HG03095 (cell line): ENCODE results near the gene DDX51.
"Not testable (repeated sequence)": the region's sequence is repeated elsewhere in the genome, so short reads cannot be mapped to it uniquely, and the experiment has no call there.

Experiments
- ATAC-seq: cut with Tn5 transposase; IDR thresholded peaks from one replicate; pipeline ENCODE4 v1.9.1; 2021; ENCODE audit warnings: moderate library complexity; ENCODE audit not compliant: unreplicated experiment

Gene DDX51

DNA sequence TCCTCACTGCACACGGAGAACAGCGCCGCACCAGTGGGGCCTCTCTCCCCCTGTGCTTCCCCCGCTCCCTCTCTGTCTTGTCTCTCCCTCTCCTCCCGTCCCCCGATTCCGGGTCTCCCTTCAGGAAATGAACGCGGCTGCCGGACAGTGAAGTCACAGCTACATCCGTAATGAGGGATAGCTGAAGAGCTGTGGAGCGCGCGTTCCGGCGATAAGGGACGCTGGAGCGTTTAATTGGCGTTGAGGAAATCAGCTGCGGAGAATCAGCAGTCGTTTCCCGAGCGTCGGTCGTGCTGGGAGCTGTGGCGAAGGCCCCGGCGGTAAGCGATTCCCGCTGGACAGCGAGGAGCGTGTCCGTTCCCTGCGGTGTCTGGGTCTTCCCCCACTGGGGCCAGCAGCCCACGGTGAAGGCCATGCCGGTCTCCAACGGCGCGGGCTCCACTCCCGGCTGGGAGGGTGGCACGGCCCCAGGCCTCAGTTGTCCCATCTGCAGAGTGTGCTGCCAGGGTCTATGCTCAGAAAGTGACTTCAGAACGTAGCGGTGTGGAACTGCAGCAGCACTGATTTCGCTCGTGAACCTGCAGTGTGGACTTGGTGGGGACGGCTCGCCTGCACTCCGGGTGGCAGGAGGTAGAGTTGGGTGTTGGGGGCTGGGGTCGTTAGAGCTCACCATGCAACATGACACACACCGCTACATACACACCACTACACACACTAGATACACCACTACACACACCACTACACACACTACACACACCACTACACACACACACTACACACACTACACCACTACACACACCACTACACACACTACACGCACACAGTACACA lies 11.0 kb upstream of the DDX51 start:
- no peak for ATAC-seq

DNA sequence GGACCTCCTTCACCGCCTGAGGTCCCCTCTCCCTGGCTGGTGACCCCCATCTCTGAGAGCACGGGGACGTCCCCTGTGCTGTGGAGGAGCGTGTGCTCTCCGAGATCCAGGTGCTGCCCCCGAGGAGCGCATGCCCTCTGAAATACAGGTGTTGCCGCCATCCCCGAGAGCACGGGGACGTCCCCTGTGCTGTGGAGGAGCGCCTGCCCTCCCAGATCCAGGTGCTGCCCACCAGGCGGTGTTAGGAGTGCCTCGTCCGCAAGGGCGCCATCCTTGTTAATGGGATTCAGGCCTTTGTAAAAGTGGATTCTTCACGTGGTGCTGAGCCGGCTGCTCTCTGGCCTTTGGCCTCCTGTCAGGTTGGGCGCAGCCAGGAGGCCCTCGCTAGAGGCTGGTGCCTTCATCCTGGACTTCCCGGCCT lies 10.2 kb upstream of the DDX51 start:
- peak; percentile 24 for ATAC-seq

DNA sequence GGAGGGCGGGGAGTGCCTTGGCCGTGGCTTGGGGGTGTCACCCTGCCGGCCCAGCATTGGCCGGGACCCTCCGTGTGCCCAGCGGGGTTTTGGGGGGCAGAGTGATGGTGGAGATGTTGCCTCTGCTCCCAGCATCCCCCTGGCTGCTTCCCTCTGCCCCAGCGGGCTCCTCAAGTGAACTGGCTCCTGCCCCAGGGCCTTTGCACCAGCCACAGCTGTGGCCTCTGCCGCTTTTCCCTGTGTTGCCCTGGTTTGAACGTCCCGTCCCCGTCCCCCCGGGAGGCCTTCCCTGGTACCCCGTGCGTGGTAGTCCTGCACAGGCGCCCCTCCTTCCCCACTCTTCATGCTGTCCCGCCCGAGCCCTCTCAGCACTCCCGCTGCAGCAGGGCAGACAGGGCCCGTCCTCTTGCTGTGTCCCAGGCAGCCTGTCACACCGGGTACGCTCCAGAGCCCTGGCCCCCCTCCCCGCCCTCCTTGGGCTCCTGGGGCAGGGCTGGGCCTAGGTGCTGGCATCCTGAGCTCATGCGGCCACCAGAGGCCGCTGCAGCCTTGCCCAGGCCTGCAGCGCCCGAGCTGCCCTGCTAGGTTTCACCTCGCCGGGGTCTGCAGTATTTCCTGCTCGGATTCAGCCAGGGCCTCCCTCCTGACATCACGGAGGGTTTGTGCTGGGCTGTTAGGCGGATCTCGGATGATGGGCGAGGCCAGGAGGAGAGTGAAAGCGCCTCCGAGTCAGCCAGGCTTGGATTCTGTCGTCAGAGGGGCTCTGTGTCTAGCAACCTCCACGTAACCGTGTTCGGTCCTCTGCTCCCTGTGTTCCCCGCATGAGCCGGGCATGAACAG lies 9.6 kb upstream of the DDX51 start:
- ATAC-seq: peak; percentile 79

DNA sequence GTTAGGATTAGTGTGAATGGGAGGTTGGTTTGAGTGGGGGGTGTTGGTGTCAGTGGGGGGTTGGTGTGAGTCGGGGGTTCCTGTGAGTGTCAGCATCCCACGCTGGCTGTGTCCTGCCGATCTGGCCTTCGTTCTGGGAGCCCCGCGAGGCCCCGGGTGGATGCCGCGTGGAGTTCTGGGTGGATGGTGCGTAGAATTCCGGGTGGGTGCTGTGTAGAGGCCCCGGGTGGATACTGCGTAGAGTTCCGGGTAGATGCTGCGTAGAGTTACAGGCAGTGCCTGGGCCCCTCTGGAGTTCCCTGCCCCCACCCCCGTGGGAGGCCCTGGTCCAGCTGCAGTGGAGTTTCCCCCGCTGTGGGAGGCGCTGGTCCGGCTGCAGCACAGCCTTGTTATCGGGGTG lies 8.8 kb upstream of the DDX51 start:
- no peak for ATAC-seq

DNA sequence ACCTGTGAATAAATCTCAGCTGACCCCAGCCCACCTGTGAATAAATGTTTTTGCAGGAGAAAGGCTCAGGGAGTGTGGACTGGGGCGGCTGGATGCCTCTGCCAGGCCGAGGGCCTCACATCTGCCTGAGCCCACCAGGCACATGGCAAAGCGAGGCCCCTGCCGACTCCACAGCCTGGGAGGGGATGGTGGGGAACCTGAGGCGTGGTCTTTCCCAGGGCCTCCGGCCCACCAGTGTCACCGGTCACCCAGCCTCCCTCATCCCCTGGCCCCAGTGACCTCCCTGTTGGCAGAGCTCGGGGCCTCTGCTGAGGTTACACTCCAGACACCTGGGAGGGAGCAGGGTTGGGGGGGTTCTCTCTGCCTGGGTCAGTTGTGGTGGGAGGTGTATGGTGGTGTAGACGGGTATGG lies 8.3 kb upstream of the DDX51 start:
- no peak for ATAC-seq

DNA sequence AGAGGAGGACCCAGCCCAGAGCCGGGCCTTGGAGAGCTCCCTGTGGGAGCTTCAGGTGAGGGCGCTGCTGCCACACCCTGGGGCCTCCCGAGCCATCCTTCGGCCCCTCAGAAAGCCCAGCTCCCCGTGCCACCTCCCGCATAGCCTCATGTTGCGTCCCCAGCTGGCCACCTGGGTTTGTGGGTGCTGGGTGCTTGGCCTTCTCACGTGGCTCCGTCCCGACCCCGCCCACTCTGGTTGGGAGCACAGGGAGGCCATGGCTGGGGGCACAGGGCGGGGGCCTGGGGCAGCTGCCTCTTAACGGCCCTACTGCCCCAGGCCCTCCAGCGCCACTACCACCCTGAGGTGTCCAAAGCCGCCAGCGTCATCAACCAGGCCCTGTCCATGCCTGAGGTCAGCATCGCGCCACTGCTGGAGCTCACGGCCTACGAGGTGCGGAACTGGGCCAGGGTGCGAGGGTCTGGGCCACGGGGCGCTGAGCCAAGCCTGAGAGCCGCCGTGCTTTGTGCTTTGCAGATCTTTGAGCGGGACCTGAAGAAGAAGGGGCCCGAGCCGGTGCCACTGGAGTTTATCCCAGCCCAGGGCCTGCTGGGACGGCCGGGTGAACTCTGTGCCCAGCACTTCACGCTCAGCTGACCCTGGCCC lies 7.8 kb upstream of the DDX51 start:
- no peak for ATAC-seq

DNA sequence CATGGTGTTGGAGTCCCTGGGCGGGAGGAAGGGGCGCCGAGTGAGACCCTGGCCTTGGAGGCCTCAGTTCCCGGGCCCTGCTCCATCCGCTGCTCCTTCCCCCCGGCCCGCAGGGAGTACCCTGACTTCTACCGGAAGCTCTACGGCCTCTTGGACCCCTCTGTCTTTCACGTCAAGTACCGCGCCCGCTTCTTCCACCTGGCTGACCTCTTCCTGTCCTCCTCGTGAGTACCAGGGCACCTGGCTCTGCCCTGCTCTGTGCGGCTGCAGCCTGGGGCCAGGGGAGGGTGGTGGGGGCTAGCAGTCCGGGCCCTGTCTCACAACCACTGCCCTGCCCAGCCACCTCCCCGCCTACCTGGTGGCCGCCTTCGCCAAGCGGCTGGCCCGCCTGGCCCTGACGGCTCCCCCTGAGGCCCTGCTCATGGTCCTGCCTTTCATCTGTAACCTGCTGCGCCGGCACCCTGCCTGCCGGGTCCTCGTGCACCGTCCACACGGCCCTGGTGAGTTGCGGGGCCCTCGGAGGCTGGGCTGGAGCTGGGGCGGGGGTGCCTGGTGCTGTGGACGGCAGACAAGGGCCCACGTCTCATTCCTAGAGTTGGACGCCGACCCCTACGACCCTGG lies 7.1 kb upstream of the DDX51 start:
- no peak for ATAC-seq

DNA sequence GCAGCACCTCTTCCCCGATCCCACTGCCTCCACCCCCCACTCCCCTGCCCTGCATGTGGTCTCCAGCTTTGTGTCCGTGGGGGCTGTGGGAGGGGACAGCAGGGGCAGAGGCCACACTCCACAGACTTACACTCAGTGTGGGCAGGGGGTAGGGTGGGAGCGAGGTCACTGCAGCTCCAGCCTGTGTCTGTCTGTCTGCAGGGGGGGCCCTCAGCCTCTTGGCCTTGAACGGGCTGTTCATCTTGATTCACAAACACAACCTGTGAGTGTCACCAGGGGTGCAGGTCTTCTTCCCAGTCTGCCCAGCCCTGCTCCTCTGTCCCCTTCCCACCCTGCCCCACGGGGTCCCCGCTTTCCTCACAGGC lies 6.6 kb upstream of the DDX51 start:
- no peak for ATAC-seq

DNA sequence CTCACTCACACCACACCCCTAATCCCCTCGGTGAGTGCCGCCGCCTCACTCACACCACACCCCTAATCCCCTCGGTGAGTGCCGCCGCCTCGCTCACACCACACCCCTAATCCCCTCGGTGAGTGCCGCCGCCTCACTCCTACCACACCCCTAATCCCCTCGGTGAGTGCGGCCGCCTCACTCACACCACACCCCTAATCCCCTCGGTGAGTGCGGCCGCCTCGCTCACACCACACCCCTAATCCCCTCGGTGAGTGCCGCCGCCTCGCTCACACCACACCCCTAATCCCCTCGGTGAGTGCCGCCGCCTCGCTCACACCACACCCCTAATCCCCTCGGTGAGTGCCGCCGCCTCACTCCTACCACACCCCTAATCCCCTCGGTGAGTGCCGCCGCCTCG lies 5.4 kb upstream of the DDX51 start:
- ATAC-seq: not testable (repeated sequence)

DNA sequence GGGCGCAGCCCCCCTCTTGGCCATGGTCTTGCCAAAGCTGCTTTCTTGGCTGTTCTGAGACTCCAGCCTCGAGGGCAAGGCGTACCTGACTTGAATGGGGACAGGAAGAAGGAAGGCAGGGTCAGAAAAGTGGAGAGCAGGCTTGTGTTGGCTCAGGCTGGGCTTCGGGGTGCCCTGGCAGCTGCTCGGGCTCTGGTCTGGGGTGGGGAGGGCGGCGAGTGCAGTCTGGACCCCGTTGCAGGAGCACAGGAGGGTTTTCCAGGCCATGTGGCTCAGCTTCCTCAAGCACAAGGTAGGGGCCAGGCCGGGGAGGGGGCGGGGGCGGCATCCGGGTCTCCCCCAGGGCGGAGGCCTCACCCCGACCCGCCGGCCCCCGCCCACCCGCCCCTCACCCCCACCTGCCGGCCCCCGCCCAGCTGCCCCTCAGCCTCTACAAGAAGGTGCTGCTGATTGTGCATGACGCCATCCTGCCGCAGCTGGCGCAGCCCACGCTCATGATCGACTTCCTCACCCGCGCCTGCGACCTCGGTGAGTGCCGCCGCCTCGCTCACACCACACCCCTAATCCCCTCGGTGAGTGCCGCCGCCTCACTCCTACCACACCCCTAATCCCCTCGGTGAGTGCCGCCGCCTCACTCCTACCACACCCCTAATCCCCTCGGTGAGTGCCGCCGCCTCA lies 4.4 kb upstream of the DDX51 start:
- ATAC-seq: no peak

DNA sequence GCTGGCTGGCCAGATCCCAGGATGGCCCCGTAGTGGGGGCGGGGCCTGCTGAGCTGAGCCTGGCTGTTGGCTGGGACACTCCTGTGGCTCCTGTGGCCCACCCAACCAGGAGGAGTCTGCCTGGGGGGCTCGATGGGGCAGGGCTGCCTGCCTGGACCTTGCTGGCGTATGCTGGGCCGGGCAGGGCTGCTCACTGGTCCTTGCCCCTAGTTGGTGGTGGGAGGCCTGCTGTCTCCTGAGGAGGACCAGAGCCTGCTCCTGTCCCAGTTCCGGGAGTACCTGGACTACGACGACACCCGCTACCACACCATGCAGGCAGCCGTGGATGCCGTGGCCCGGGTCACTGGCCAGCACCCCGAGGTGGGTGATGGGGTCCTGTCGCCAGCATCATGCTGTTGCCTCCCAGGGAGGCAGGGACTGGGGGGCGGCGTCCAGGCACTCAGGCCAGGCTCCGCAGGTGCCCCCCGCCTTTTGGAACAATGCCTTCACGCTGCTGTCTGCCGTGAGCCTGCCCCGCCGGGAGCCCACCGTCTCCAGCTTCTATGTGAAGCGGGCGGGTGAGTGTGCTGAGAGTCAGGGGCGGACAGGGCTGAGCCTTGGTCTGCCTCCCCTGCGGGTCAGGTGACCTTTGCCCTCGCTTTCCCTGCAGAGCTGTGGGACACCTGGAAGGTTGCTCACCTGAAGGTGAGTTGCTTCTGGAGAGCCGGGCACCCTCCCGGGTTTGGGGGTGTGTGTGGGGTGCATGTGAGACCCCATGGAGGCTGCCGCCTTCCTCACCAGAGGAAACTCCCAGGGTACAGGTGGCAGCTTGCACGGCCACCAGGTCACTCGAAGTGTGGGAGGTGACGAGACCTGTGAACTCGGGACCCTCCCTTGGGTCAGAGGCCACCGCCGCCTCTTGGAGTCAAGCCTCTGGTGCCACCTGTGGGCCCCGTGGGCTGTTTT lies 3.6 kb upstream of the DDX51 start:
- no peak for ATAC-seq

DNA sequence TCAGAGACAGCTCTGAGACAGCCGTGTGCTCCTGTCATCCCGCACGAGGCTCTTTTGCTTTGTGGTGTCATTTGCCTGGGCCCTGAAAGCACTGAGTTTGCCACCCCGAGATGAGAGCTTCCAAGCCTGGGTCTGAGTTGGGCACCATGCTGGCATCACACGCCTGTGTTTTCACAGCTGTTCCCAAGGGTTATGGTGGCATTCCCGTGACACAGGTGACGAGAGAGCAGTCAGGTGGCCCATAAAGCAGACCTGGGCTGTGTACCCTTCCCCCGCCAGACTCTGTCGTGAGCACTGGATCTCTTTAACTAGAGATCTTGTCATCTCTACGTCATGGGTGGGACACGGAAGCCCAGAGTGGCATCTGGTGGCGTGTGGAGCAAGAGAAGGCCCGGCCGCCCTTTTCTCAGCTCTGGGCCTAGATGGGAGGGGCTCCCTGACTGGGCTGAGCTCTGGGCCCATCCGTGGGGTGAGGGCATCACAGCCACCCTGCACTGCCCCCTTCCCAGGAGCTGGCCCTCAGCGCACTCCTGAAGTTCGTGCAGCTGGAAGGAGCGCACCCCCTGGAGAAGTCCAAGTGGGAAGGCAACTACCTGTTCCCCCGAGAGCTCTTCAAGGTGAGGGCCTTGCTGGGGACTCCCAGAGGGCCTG lies 2.8 kb upstream of the DDX51 start:
- ATAC-seq: no peak

DNA sequence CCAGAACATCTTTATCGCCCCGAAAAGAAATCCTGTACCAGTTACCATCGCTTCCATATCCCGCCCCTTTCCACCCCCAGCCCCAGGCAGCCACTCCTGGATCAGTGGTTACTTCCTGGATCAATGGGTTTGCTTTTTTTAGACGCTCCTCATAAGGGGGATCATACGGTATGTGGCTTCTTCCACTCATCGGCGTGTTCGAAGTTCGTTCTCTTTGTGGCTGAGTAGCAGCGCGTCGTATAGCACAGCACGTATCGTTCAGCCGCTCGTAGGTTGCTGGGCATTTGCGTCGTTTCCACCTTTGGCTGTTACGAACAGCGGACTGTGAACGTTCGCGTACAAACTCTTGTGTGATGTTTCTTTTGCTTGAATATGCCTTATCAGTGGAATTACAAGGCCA lies 2.0 kb upstream of the DDX51 start:
- ATAC-seq: no peak

DNA sequence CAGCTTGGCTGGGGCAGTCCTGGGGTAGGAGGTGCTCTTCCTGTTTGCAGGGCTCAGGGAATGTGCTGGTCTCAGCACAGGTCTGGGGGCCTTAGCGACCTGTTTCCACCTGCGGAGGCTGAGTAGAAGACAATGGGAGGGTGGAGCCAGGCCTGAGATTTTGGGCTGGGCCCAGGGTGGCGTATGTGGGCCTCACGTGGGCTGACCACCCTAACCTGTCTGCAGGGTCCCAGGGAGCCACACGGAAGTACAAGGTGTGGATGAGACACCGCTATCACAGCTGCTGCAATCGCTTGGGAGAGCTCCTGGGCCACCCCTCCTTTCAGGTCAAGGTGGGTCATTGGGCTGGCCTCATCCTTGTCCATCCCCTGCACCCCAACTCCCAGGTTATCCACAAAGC lies 1.2 kb upstream of the DDX51 start:
- ATAC-seq: no peak

DNA sequence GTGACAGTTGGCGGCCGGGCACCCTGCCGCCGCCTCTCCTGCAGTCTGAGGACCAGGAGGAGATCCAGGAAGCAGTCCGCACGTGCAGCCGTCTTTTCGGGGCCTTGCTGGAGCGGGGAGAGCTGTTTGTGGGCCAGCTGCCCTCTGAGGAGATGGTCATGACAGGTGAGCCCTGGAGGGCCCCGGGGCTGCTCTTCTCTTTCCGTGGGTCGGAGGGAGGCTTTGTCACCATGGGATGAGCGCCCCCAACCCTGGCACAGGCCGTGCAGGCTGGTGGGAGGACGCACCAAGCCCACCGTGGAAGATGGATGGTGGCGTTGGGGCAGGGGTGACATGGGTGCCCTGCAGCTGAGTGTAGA lies 670 bp upstream of the DDX51 start:
- ATAC-seq: no peak

DNA sequence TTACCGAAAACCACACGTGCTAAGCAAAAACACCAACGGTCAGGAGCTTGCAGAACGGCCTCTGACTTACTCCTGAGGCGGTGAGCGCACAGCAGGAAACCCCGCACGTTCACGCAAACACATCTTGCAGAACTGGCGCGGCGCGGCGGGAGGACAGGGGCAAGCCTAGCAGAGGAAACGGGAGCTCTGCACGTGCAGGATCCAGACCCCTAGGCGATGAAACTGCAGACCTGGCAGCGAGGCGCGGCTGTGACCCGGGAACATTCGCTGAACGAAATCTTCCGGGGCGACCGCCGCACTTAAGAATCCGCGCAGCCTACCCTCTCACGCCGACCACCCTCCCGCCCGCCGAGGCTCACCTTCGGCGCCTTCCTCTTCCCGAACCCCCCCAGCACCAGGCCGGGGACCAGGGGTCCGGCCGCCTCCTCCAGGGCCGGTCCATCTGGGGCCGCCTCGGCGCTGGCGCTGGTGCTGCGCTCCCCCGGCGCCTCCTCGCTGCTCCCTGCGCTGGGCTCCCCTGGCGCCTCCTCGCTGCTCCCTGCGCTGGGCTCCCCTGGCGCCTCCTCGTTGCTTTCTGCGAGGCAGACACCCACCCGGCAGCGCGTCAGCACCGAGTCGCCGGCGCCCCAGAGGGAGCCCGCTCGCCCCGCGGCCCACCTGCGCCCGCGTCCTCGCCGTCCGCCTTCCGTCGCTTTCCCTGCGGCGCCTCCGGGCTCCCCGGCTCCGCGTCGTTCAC lies 615 bp downstream of the DDX51 start:
- peak; percentile 27 for ATAC-seq

DNA sequence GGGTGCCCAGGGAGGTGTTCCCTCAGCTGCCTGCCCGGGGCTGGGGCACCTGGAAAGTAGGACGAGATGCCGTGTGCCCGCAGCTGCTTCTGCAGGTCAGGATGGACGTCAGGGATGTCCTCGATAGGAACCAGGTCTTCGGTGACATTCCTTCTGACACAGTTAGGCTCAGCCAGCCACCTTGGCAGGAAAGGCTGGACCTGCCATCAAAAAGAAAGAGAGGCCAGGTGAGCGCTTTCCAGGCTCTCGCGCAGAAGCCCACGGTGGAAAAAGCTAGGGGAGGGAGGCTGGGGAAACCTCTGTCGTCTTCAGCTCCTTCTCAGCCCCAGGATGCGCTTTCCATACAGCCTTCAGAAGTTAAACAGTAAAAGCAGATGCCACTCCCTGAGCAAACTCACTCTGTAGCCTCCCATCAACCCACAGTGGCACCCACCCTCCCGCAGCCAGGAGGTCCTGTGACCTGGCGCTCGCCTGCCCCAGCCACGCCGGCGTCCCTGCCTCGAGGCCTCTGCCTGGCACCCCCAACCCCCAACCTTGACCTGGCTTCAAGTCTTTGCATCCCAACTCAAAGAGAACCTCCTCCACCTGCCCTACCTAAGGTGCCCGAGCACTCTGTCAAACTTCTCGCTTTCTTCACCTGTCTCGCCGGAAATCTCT lies 1.3 kb downstream of the DDX51 start:
- ATAC-seq: no peak
